ENCODE data around the gene FBXO45. TPM values are rescaled to one million over a fixed set of nuclear protein-coding genes. Genes with fewer than 3 reads are reported as not detected.

FBXO45 gene
- total RNA-seq, 1 experiment from 2014 or later: 23.2 TPM

- ATAC-seq: no peak
- Histone ChIP-seq H2AFZ (ENCODE audit: low read depth, low read length, poor library complexity, severe bottlenecking) (no peak overlapping the region), H3K9ac (ENCODE audit: low read length) (no peak overlapping the region), H3K27ac (ENCODE audit: low read depth, low read length) (no peak overlapping the region), H3K4me3 (replicated peaks in 1 of 2; ENCODE audit: low read depth in 1 of 2, low read length in 2 of 2) (no peak overlapping the region), H3K4me1 (ENCODE audit: control insufficient read depth in 1 of 2, insufficient read depth in 2 of 2, low read length in 2 of 2) (no peaks in the 10 kb centered on the region), H4K20me1 (ENCODE audit: insufficient read depth) (no peaks in the 10 kb centered on the region), H3K9me3 (ENCODE audit: control insufficient read depth in 1 of 2, insufficient read depth in 1 of 2, low read depth in 1 of 2, low read length in 2 of 2) (no peaks in the 10 kb centered on the region), H3K27me3 (ENCODE audit: insufficient read depth, low read length) (no peaks in the 10 kb centered on the region), H3K4me2 (ENCODE audit: low read length) (no peak overlapping the region), H3K79me2 (ENCODE audit: insufficient read depth, low read length) (no peaks in the 10 kb centered on the region), H3K9me2 (ENCODE audit: insufficient read depth) (no peaks in the 10 kb centered on the region), H3K36me3 (ENCODE audit: control insufficient read depth in 1 of 2, insufficient read depth in 2 of 2, low read length in 2 of 2) (no peaks in the 10 kb centered on the region)
- intact Hi-C loops (cut with micrococcal nuclease): no loop called here
- ChIA-PET RAD21 (ENCODE audit: low non-redundant PET in 1 of 2, low total read pairs in 2 of 2, uncharacterized antibody in 2 of 2, unreplicated experiment in 2 of 2) (no interaction called here), POLR2A (no interaction called here), CTCF (no interaction called here)
- DNase-seq (ENCODE audit: low read depth, low spot score): no peak
- no peak for TF ChIP-seq ZFX (IDR thresholded peaks at IDR 0.05)
- TF ChIP-seq, protein P1, sequence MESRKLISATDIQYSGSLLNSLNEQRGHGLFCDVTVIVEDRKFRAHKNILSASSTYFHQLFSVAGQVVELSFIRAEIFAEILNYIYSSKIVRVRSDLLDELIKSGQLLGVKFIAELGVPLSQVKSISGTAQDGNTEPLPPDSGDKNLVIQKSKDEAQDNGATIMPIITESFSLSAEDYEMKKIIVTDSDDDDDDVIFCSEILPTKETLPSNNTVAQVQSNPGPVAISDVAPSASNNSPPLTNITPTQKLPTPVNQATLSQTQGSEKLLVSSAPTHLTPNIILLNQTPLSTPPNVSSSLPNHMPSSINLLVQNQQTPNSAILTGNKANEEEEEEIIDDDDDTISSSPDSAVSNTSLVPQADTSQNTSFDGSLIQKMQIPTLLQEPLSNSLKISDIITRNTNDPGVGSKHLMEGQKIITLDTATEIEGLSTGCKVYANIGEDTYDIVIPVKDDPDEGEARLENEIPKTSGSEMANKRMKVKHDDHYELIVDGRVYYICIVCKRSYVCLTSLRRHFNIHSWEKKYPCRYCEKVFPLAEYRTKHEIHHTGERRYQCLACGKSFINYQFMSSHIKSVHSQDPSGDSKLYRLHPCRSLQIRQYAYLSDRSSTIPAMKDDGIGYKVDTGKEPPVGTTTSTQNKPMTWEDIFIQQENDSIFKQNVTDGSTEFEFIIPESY (IDR thresholded peaks at IDR 0.05; ENCODE audit: extremely low read depth, insufficient replicate concordance, low read length): no peak
- TF ChIP-seq, protein P2, sequence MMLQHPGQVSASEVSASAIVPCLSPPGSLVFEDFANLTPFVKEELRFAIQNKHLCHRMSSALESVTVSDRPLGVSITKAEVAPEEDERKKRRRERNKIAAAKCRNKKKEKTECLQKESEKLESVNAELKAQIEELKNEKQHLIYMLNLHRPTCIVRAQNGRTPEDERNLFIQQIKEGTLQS (IDR thresholded peaks at IDR 0.05): no peak
- no peak for TF ChIP-seq POLR2A (IDR thresholded peaks at IDR 0.05; ENCODE audit: borderline replicate concordance, extremely low read depth, insufficient read depth, insufficient read length)
- no peak for TF ChIP-seq TCF7L2 (IDR thresholded peaks at IDR 0.05; ENCODE audit: borderline replicate concordance, extremely low read depth, insufficient read depth, insufficient read length)
- no peak for TF ChIP-seq SP1 (IDR thresholded peaks at IDR 0.05; ENCODE audit: low read depth)
- no TSS peak for BruUV-seq (replicated peaks)
Observed at GRCh38 chr3:196620161-196620604, 51.7 kb downstream of the FBXO45 start.

- RAD21 ChIA-PET (ENCODE audit: low non-redundant PET in 1 of 2, low total read pairs in 2 of 2, uncharacterized antibody in 2 of 2, unreplicated experiment in 2 of 2): no interaction called here
- no TSS peak for BruUV-seq (replicated peaks)
- ATAC-seq (no peak), DNase-seq (ENCODE audit: low read depth, low spot score) (no peak)
- no peak overlapping the region for H3K27ac ChIP-seq (ENCODE audit: low read depth, low read length)
- no peaks in the 10 kb centered on the region for H3K9me3 ChIP-seq (ENCODE audit: control insufficient read depth in 1 of 2, insufficient read depth in 1 of 2, low read depth in 1 of 2, low read length in 2 of 2)
- H3K9ac ChIP-seq (ENCODE audit: low read length): no peak overlapping the region
- H2AFZ ChIP-seq (ENCODE audit: low read depth, low read length, poor library complexity, severe bottlenecking): no peak overlapping the region
- intact Hi-C loops (cut with micrococcal nuclease): no loop called here
- no peaks in the 10 kb centered on the region for H3K9me2 ChIP-seq (ENCODE audit: insufficient read depth)
- H3K4me3 ChIP-seq (replicated peaks in 1 of 2; ENCODE audit: low read depth in 1 of 2, low read length in 2 of 2): no peak overlapping the region
- H3K27me3 ChIP-seq (ENCODE audit: insufficient read depth, low read length): no peaks in the 10 kb centered on the region
- no peak overlapping the region for H3K4me2 ChIP-seq (ENCODE audit: low read length)
- no peaks in the 10 kb centered on the region for H4K20me1 ChIP-seq (ENCODE audit: insufficient read depth)
- no peaks in the 10 kb centered on the region for H3K36me3 ChIP-seq (ENCODE audit: control insufficient read depth in 1 of 2, insufficient read depth in 2 of 2, low read length in 2 of 2)
- POLR2A ChIA-PET: no interaction called here
- no peaks in the 10 kb centered on the region for H3K79me2 ChIP-seq (ENCODE audit: insufficient read depth, low read length)
- H3K4me1 ChIP-seq (ENCODE audit: control insufficient read depth in 1 of 2, insufficient read depth in 2 of 2, low read length in 2 of 2): no peaks in the 10 kb centered on the region
- CTCF ChIA-PET: no interaction called here
- TF ChIP-seq EZH2 (IDR thresholded peaks at IDR 0.05) (no peak), ZFX (IDR thresholded peaks at IDR 0.05) (no peak), ZNF274 (IDR thresholded peaks at IDR 0.05; ENCODE audit: low read depth, low read length) (no peak), YY1 (IDR thresholded peaks at IDR 0.05; ENCODE audit: extremely low read depth, insufficient replicate concordance, low read depth, low read length) (no peak), REST (IDR thresholded peaks at IDR 0.05; ENCODE audit: low read depth) (no peak), CEBPB (IDR thresholded peaks at IDR 0.05; ENCODE audit: low read depth) (no peak), SP1 (IDR thresholded peaks at IDR 0.05; ENCODE audit: low read depth) (no peak)
- TF ChIP-seq, protein P2 (IDR thresholded peaks at IDR 0.05): no peak
- TF ChIP-seq, protein P1 (IDR thresholded peaks at IDR 0.05; ENCODE audit: extremely low read depth, insufficient replicate concordance, low read length): no peak
Observed at GRCh38 chr3:196620684-196621083, 52.2 kb downstream of the FBXO45 start.

All from HCT116 (cell line).